Calu3 (cell line): Measurements from ENCODE around the gene VWC2. TPM values are rescaled to one million over a fixed set of nuclear protein-coding genes. Genes with fewer than 3 reads are reported as not detected.

Experiments
- BruUV-seq: library from RNA; stranded (reverse); fragments of 400-500 nt; replicated peaks from 2 replicates; lab custom pipeline; 2021; lab: Mats Ljungman, UMichigan
- CTCF ChIA-PET: fragments of 300-600 bp; sonication (Branson Sonifier 250); formaldehyde crosslinking; loops from one replicate; lab custom pipeline; 2022; ENCODE audit warnings: antibody characterized with exemption; lab: Charles Lee
- DNase-seq: peaks from one replicate; pipeline ENCODE4 v3.0.0; 2022
- H3K27ac Mint-ChIP-seq: one replicate; pipeline ENCODE4 v1.8.0; 2022; ENCODE audit warnings: mixed read lengths; ENCODE audit not compliant: unreplicated experiment
- H3K27me3 Mint-ChIP-seq: one replicate; pipeline ENCODE4 v1.8.0; 2022; ENCODE audit warnings: mixed read lengths; ENCODE audit not compliant: unreplicated experiment
- H3K36me3 Mint-ChIP-seq: one replicate; pipeline ENCODE4 v1.8.0; 2022; ENCODE audit warnings: mild to moderate bottlenecking, moderate library complexity, mixed read lengths; ENCODE audit not compliant: insufficient read depth, unreplicated experiment
- H3K4me1 Mint-ChIP-seq: one replicate; pipeline ENCODE4 v1.8.0; 2022; ENCODE audit warnings: mild to moderate bottlenecking, low read depth, mixed read lengths; ENCODE audit not compliant: unreplicated experiment
- H3K4me3 Mint-ChIP-seq: one replicate; pipeline ENCODE4 v1.8.0; 2022; ENCODE audit warnings: mild to moderate bottlenecking, low read depth, moderate library complexity, mixed read lengths; ENCODE audit not compliant: unreplicated experiment
- H3K9me3 Mint-ChIP-seq: one replicate; pipeline ENCODE4 v1.8.0; 2022; ENCODE audit warnings: low read depth, mixed read lengths; ENCODE audit not compliant: unreplicated experiment
- CTCF ChIP-seq: fragments of 200-600 bp; IDR thresholded peaks from one replicate; pipeline ENCODE4 v1.8.0; 2022; ENCODE audit warnings: antibody characterized with exemption; ENCODE audit not compliant: unreplicated experiment
- intact Hi-C: fragments of 100-400 bp; cut with micrococcal nuclease; formaldehyde crosslinking; loops from one replicate; pipeline ENCODE4 v1.10.0; 2022; ENCODE audit not compliant: unreplicated experiment
- total RNA-seq: library from RNA; stranded (reverse); gene quantifications from 2 replicates; pipeline ENCODE4 v1.2.3, GENCODE V29; 2022

Gene VWC2
- total RNA-seq, 1 experiment from 2014 or later: not detected

GRCh38 chr7:49790209-49790608, 16.8 kb downstream of the VWC2 start:
- H3K27ac Mint-ChIP-seq: no peak overlapping the region
- intact Hi-C loops: loop anchor here (2.0 to 5.0 kb wide), 2 partner anchors 307 to 788 kb away; no protein-coding TSS in a partner anchor
- CTCF ChIA-PET: no interaction called here
- TF ChIP-seq CTCF: no peak
- BruUV-seq: no TSS peak
- H3K4me1 Mint-ChIP-seq: no peaks in the 10 kb centered on the region
- no peak overlapping the region for H3K4me3 Mint-ChIP-seq
- no peaks in the 10 kb centered on the region for H3K36me3 Mint-ChIP-seq
- H3K27me3 Mint-ChIP-seq: no peaks in the 10 kb centered on the region
- no peak for DNase-seq
- peaks cover 8% of the 10 kb centered on the region for H3K9me3 Mint-ChIP-seq

- CTCF ChIA-PET: interaction anchor here (0.6 to 1.1 kb wide), 2 partner anchors 1353 to 1491 kb away, joined by 3 read pairs; no protein-coding TSS in a partner anchor
- TF ChIP-seq CTCF: peak; percentile 21
- intact Hi-C loops: loop anchor here (1.0 to 5.0 kb wide), 3 partner anchors 308 to 1492 kb away; no protein-coding TSS in a partner anchor
- H3K27me3 Mint-ChIP-seq: no peaks in the 10 kb centered on the region
- DNase-seq: peak; percentile 46
- no peak overlapping the region for H3K27ac Mint-ChIP-seq
- BruUV-seq: no TSS peak
- H3K9me3 Mint-ChIP-seq: peaks cover 8% of the 10 kb centered on the region
- no peaks in the 10 kb centered on the region for H3K4me1 Mint-ChIP-seq
- no peak overlapping the region for H3K4me3 Mint-ChIP-seq
- H3K36me3 Mint-ChIP-seq: no peaks in the 10 kb centered on the region
Observed at GRCh38 chr7:49791088-49791741, 17.8 kb downstream of the VWC2 start.

- CTCF ChIA-PET: no interaction called here
- Mint-ChIP-seq H3K36me3 (no peaks in the 10 kb centered on the region), H3K4me3 (no peak overlapping the region), H3K27me3 (no peaks in the 10 kb centered on the region), H3K9me3 (peaks cover 1% of the 10 kb centered on the region), H3K27ac (no peak overlapping the region), H3K4me1 (no peaks in the 10 kb centered on the region)
- intact Hi-C loops: no loop called here
- no peak for DNase-seq
- no peak for TF ChIP-seq CTCF
- no TSS peak for BruUV-seq
Observed at GRCh38 chr7:49797987-49798660, 24.7 kb downstream of the VWC2 start.

- H3K27ac Mint-ChIP-seq: no peak overlapping the region
- no peak for TF ChIP-seq CTCF
- H3K27me3 Mint-ChIP-seq: no peaks in the 10 kb centered on the region
- BruUV-seq: no TSS peak
- CTCF ChIA-PET: no interaction called here
- no peaks in the 10 kb centered on the region for H3K36me3 Mint-ChIP-seq
- no peak for DNase-seq
- H3K4me3 Mint-ChIP-seq: no peak overlapping the region
- intact Hi-C loops: no loop called here
- H3K4me1 Mint-ChIP-seq: no peaks in the 10 kb centered on the region
- H3K9me3 Mint-ChIP-seq: peaks cover 7% of the 10 kb centered on the region
Observed at GRCh38 chr7:49800031-49800430, 26.6 kb downstream of the VWC2 start.
